SK-N-SH (cell line): ENCODE results near the gene SYDE1. TPM values are rescaled to one million over a fixed set of nuclear protein-coding genes. Genes with fewer than 3 reads are reported as not detected.

Experiments
- CTCF ChIA-PET: fragments of 300-600, 350-600 bp; formaldehyde crosslinking; extraction: SDS; loops from one replicate; lab custom pipeline; 2021; lab: Yijun Ruan, JAX
- POLR2A ChIA-PET: fragments of 350-600 bp; sonication (Branson Sonifier 250); formaldehyde crosslinking; extraction: SDS; loops from one replicate; lab custom pipeline; 2020; ENCODE audit warnings: antibody characterized with exemption, inconsistent platforms; lab: Yijun Ruan, JAX
- DNase-seq: peaks from one replicate; pipeline ENCODE4 v3.0.0; 2012
- H2AFZ ChIP-seq: fragments of 200-600 bp; sonication (generic); 2 replicates; pipeline ENCODE4 v1.8.1; 2016; ENCODE audit warnings: antibody characterized with exemption, mild to moderate bottlenecking, low read depth
- H3F3A ChIP-seq: fragments of 200-600 bp; sonication (generic); replicated peaks from 2 replicates; pipeline ENCODE3; 2016; ENCODE audit warnings: antibody characterized with exemption, mild to moderate bottlenecking; ENCODE audit not compliant: insufficient read depth
- H3K27ac ChIP-seq, 2 experiments: fragments of 200-500 bp in 1 of 2; fragments of 200-600 bp in 1 of 2; sonication (Bioruptor generic) in 1 of 2; sonication (generic), shearing (Covaris generic) in 1 of 2; 2 replicates each; pipeline versions ENCODE4 v1.5.1 to v1.6.1; 2014 to 2016; ENCODE audit warnings: low read depth in 2 of 2, inconsistent platforms in 1 of 2, low read length in 1 of 2, mild to moderate bottlenecking in 1 of 2, mixed read lengths in 1 of 2
- H3K27me3 ChIP-seq: fragments of 200-600 bp; sonication (generic), shearing (Covaris generic); 2 replicates; pipeline ENCODE4 v1.6.1; 2016; ENCODE audit warnings: mixed run types; ENCODE audit not compliant: insufficient read depth
- H3K36me3 ChIP-seq, 2 experiments: fragments of 200-500 bp in 1 of 2; fragments of 200-600 bp in 1 of 2; sonication (Bioruptor generic) in 1 of 2; sonication (generic) in 1 of 2; replicated peaks in 1 of 2; 2 replicates each; pipeline versions ENCODE3 to v1.5.1; 2014 to 2016; ENCODE audit warnings: low read length in 1 of 2, mild to moderate bottlenecking in 1 of 2; ENCODE audit not compliant: insufficient read depth in 2 of 2, control insufficient read depth in 1 of 2
- H3K4me1 ChIP-seq, 2 experiments: fragments of 200-500 bp in 1 of 2; fragments of 200-600 bp in 1 of 2; sonication (Bioruptor generic) in 1 of 2; sonication (generic), shearing (Covaris generic) in 1 of 2; 2 replicates each; pipeline versions ENCODE4 v1.5.1 to v1.6.1; 2014 to 2016; ENCODE audit warnings: low read depth in 1 of 2, low read length in 1 of 2, mixed run types in 1 of 2; ENCODE audit not compliant: insufficient read depth in 2 of 2, control insufficient read depth in 1 of 2
- H3K4me2 ChIP-seq: fragments of 200-600 bp; sonication (generic), shearing (Covaris generic); 2 replicates; pipeline ENCODE4 v1.6.1; 2017; ENCODE audit warnings: mixed run types
- H3K4me3 ChIP-seq, 2 experiments: fragments of 200-500 bp in 1 of 2; fragments of 200-600 bp in 1 of 2; sonication (Bioruptor generic) in 1 of 2; sonication (generic), shearing (Covaris generic) in 1 of 2; 2 replicates each; pipeline versions ENCODE4 v1.5.1 to v1.8.1; 2014 to 2016; ENCODE audit warnings: low read depth in 2 of 2, inconsistent platforms in 1 of 2, low read length in 1 of 2, mild to moderate bottlenecking in 1 of 2, mixed read lengths in 1 of 2, moderate library complexity in 1 of 2
- H3K79me2 ChIP-seq: fragments of 200-600 bp; sonication (generic); 2 replicates; pipeline ENCODE4 v1.8.1; 2017; ENCODE audit warnings: mild to moderate bottlenecking; ENCODE audit not compliant: insufficient read depth
- H3K9ac ChIP-seq: fragments of 200-600 bp; sonication (generic); 2 replicates; pipeline ENCODE4 v1.6.1; 2017; ENCODE audit warnings: mixed run types
- H3K9me2 ChIP-seq: fragments of 200-600 bp; sonication (generic); 2 replicates; pipeline ENCODE4 v1.6.1; 2017; ENCODE audit warnings: mixed run types
- H3K9me3 ChIP-seq: fragments of 200-600 bp; sonication (generic); 2 replicates; pipeline ENCODE4 v1.6.1; 2017; ENCODE audit warnings: mixed run types, mild to moderate bottlenecking, moderate library complexity
- H4K20me1 ChIP-seq: fragments of 200-600 bp; sonication (generic); 2 replicates; pipeline ENCODE4 v1.6.1; 2017; ENCODE audit warnings: mild to moderate bottlenecking, mixed run types; ENCODE audit not compliant: insufficient read depth
- ELF1 ChIP-seq: IDR thresholded peaks from 2 replicates; pipeline ENCODE4 v1.4.0; 2012
- JUND ChIP-seq: IDR thresholded peaks from 2 replicates; pipeline ENCODE4 v1.4.0; 2012
- RAD21 ChIP-seq: IDR thresholded peaks from 2 replicates; pipeline ENCODE4 v1.6.1; 2012; ENCODE audit warnings: mild to moderate bottlenecking, low read length
- RCOR1 ChIP-seq: fragments of 150-350 bp; IDR thresholded peaks from 2 replicates; pipeline ENCODE4 v1.6.1; 2017; ENCODE audit warnings: antibody characterized with exemption, low read length
- YY1 ChIP-seq: IDR thresholded peaks from 2 replicates; pipeline ENCODE4 v1.4.0; 2012; ENCODE audit warnings: low read depth, mild to moderate bottlenecking
- WGBS: methylation state at CpG from one replicate; pipeline ENCODE4 v1.1.6; 2017; ENCODE audit warnings: low lambda C conversion rate; 5-methylcytosine and 5-hydroxymethylcytosine counted together
- polyA plus RNA-seq, 3 experiments: library from polyadenylated mRNA; depleted of rRNA; stranded (reverse); fragments of >200 nt; gene quantifications; 2 replicates each; pipeline ENCODE4 v1.2.3, GENCODE V29; 2012
- TF ChIP-seq, protein P1 (sequence below): IDR thresholded peaks from 2 replicates; pipeline ENCODE4 v1.6.1; 2012; ENCODE audit warnings: mild to moderate bottlenecking, low read depth, low read length, moderate library complexity

Gene SYDE1
- polyA plus RNA-seq, 1 of the 3 experiments (the other 2 are of a cell fraction): 44.1 TPM

DNA sequence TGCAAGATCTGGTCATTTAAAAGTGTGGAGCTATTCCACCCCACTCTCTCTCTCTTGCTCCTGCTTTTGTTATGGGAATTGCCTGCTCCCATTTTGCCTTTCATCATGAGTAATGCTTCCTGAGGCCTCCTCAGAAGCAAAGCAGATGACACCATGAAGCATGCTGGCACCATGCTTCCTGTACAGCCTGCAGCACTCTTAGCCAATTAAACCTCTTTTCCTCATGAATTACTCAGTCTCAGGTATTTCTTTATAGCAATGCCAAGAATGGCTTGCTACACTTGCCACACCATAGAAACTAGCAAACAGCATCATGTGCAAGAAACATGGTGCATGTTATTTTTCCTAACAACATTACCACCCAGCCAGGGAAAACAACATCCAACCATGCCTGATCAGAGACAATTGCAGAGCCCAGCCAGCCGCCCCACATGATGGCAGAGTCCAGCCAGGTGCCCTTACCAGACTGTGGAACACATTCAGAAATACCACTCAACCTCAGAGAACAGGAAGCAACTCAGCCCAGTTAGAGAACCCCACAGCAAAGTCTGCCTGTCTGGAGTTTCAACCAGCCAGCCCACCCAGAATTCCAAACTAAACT, 36.9 kb downstream of the SYDE1 start:
- Histone ChIP-seq H3F3A (no peaks in the 10 kb centered on the region), H3K9me2 (no peaks in the 10 kb centered on the region), H3K79me2 (no peaks in the 10 kb centered on the region), H3K9ac (no peak overlapping the region), H3K4me2 (no peak overlapping the region), H3K4me3 (no peak overlapping the region), H3K27ac (no peak overlapping the region), H3K36me3 (no peaks in the 10 kb centered on the region), H3K27me3 (peaks cover 12% of the 10 kb centered on the region; the same call in 1 of the 2 replicates), H4K20me1 (no peaks in the 10 kb centered on the region), H2AFZ (no peak overlapping the region), H3K4me1 (no peaks in the 10 kb centered on the region), H3K9me3 (no peaks in the 10 kb centered on the region)
- TF ChIP-seq ELF1: no peak
- no peak for TF ChIP-seq RAD21
- no peak for TF ChIP-seq RCOR1
- TF ChIP-seq, protein P1, sequence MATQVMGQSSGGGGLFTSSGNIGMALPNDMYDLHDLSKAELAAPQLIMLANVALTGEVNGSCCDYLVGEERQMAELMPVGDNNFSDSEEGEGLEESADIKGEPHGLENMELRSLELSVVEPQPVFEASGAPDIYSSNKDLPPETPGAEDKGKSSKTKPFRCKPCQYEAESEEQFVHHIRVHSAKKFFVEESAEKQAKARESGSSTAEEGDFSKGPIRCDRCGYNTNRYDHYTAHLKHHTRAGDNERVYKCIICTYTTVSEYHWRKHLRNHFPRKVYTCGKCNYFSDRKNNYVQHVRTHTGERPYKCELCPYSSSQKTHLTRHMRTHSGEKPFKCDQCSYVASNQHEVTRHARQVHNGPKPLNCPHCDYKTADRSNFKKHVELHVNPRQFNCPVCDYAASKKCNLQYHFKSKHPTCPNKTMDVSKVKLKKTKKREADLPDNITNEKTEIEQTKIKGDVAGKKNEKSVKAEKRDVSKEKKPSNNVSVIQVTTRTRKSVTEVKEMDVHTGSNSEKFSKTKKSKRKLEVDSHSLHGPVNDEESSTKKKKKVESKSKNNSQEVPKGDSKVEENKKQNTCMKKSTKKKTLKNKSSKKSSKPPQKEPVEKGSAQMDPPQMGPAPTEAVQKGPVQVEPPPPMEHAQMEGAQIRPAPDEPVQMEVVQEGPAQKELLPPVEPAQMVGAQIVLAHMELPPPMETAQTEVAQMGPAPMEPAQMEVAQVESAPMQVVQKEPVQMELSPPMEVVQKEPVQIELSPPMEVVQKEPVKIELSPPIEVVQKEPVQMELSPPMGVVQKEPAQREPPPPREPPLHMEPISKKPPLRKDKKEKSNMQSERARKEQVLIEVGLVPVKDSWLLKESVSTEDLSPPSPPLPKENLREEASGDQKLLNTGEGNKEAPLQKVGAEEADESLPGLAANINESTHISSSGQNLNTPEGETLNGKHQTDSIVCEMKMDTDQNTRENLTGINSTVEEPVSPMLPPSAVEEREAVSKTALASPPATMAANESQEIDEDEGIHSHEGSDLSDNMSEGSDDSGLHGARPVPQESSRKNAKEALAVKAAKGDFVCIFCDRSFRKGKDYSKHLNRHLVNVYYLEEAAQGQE: no peak
- no peak for TF ChIP-seq JUND
- DNase-seq: no peak
- CTCF ChIA-PET: interaction anchor here (1.2 to 2.3 kb wide), 2 partner anchors 10 to 51 kb away, joined by 4 to 9 read pairs; no protein-coding TSS in a partner anchor
- 13% methylated on average over 1 of the region's 1 CpG for WGBS
- POLR2A ChIA-PET: no interaction called here

DNA sequence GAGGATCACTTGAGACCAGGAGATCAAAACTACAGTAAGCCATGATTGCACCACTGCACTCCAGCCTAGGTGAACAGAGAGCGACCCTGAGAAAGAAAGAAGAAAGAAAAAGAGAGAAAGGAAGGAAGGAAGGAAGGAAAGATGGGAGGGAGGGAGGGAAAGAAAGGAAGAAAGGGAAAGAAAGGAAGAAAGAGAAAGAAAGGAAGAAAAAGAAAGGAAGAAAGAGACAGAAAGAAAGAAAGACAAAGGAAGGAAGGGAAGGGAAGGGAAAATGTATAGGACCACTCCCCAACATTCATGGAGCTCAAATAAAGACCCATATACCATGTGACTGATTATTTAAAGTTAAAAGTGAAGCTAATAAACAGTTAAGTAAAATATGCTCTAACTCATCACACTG, 39.9 kb downstream of the SYDE1 start:
- H3K36me3 ChIP-seq: no peaks in the 10 kb centered on the region
- H3F3A ChIP-seq: no peaks in the 10 kb centered on the region
- H3K9ac ChIP-seq: no peak overlapping the region
- ChIA-PET CTCF (interaction anchor here (0.7 to 1.8 kb wide), 3 partner anchors 35 to 1568 kb away, joined by 3 to 11 read pairs (median 3); no protein-coding TSS in a partner anchor), POLR2A (no interaction called here)
- no peaks in the 10 kb centered on the region for H3K4me1 ChIP-seq
- H3K79me2 ChIP-seq: no peaks in the 10 kb centered on the region
- 4% methylated on average over 1 of the region's 1 CpG for WGBS
- no peak for DNase-seq
- no peak overlapping the region for H3K4me2 ChIP-seq
- no peak overlapping the region for H3K4me3 ChIP-seq
- H3K27me3 ChIP-seq: peaks cover 20% of the 10 kb centered on the region; the same call in 1 of the 2 replicates
- H3K27ac ChIP-seq: no peak overlapping the region
- no peak for TF ChIP-seq YY1
- TF ChIP-seq, protein P1: no peak
- TF ChIP-seq ELF1: no peak
- TF ChIP-seq, all 33 proteins: peak for 0
- Histone ChIP-seq H2AFZ (no peak overlapping the region), H4K20me1 (no peaks in the 10 kb centered on the region), H3K9me2 (no peaks in the 10 kb centered on the region), H3K9me3 (no peaks in the 10 kb centered on the region)
